Caco-2 (cell line): Measurements from ENCODE around the gene INO80E. TPM values are rescaled to one million over a fixed set of nuclear protein-coding genes. Genes with fewer than 3 reads are reported as not detected.
A peak's percentile ranks its signal among the peaks of the same experiment; 100 is the strongest.

Experiments
- BruUV-seq: library from RNA; stranded (reverse); fragments of 400-500 nt; replicated peaks from 2 replicates; lab custom pipeline; 2021; lab: Mats Ljungman, UMichigan
- CTCF ChIA-PET: fragments of 300-600 bp; sonication (Branson Sonifier 250); formaldehyde crosslinking; loops from one replicate; lab custom pipeline; 2022; ENCODE audit warnings: antibody characterized with exemption; lab: Charles Lee
- POLR2A ChIA-PET: fragments of 300-600 bp; sonication (Branson Sonifier 250); formaldehyde crosslinking; loops from one replicate; lab custom pipeline; 2022; ENCODE audit warnings: antibody characterized with exemption; lab: Charles Lee
- DNase-seq, 2 experiments: peaks; one replicate each; pipeline versions ENCODE4 v3.0.0 to v3.0.0-alpha.2; 2020 to 2022
- H3K27me3 ChIP-seq: replicated peaks from 2 replicates; pipeline ENCODE4 v1.6.0; 2011; ENCODE audit warnings: low read length; ENCODE audit not compliant: control insufficient read depth, insufficient read depth
- H3K36me3 ChIP-seq: 2 replicates; pipeline ENCODE4 v1.5.1; 2011; ENCODE audit warnings: low read length; ENCODE audit not compliant: control insufficient read depth, insufficient read depth
- H3K4me1 ChIP-seq: fragments of 250-450 bp; sonication (Bioruptor Pico); 2 replicates; pipeline ENCODE4 v1.5.1; 2020; ENCODE audit warnings: mild to moderate bottlenecking
- H3K4me3 ChIP-seq: 2 replicates; pipeline ENCODE4 v1.5.1; 2011; ENCODE audit warnings: low read depth, mild to moderate bottlenecking, control low read depth, low read length
- H3K9me3 ChIP-seq: fragments of 250-450 bp; sonication (Bioruptor Pico); 2 replicates; pipeline ENCODE4 v1.5.1; 2020; ENCODE audit warnings: mild to moderate bottlenecking, moderate library complexity
- H3K27ac Mint-ChIP-seq: one replicate; pipeline ENCODE4 v1.8.0; 2022; ENCODE audit warnings: mixed read lengths; ENCODE audit not compliant: unreplicated experiment
- H3K27me3 Mint-ChIP-seq: one replicate; pipeline ENCODE4 v1.8.0; 2022; ENCODE audit warnings: mixed read lengths; ENCODE audit not compliant: insufficient read depth, unreplicated experiment
- H3K36me3 Mint-ChIP-seq: one replicate; pipeline ENCODE4 v1.8.0; 2022; ENCODE audit warnings: mild to moderate bottlenecking, mixed read lengths; ENCODE audit not compliant: insufficient read depth, unreplicated experiment
- H3K4me1 Mint-ChIP-seq: one replicate; pipeline ENCODE4 v1.8.0; 2022; ENCODE audit warnings: low read depth, mixed read lengths; ENCODE audit not compliant: unreplicated experiment
- H3K4me3 Mint-ChIP-seq: one replicate; pipeline ENCODE4 v1.8.0; 2022; ENCODE audit warnings: mild to moderate bottlenecking, moderate library complexity, mixed read lengths; ENCODE audit not compliant: unreplicated experiment
- H3K9me3 Mint-ChIP-seq: one replicate; pipeline ENCODE4 v1.8.0; 2022; ENCODE audit warnings: mixed read lengths; ENCODE audit not compliant: unreplicated experiment
- intact Hi-C: fragments of 100-400 bp; cut with micrococcal nuclease; formaldehyde crosslinking; loops from one replicate; pipeline ENCODE4 v1.10.0; 2022; ENCODE audit not compliant: unreplicated experiment
- total RNA-seq: library from RNA; stranded (reverse); gene quantifications from 2 replicates; pipeline ENCODE4 v1.2.3, GENCODE V29; 2022
- TF ChIP-seq, protein P1 (sequence below), 2 experiments: fragments of 200-600 bp in 1 of 2; IDR thresholded peaks; 1 replicate in 1 of 2; 2 replicates in 1 of 2; pipeline versions ENCODE4 v1.5.1 to v1.8.0; 2011 to 2022; ENCODE audit warnings: antibody characterized with exemption in 1 of 2, control low read depth in 1 of 2, inconsistent platforms in 1 of 2, low read depth in 1 of 2, low read length in 1 of 2, mild to moderate bottlenecking in 1 of 2, moderate library complexity in 1 of 2; ENCODE audit not compliant: insufficient read depth in 1 of 2, severe bottlenecking in 1 of 2, unreplicated experiment in 1 of 2

Gene INO80E
- total RNA-seq, 1 experiment from 2014 or later = 58.8 TPM

DNA sequence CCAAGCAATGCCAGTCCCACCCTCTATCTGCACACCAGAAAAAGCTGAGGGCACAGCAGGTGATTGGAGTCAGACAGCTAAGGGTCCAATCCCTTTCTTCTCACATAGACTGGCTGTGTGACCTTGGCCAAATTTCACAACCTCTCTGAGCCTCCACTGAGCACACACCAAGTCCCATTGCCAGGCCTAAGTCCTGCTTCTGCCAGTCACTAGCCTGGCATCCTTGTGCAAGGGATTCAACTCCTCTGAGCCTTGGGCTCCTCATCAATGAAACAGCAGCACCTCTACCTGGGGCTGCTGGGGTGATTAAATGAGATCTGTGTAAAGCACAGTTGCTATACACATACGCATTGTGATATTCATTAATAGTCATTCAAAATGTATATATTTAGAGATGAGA lies 50.5 kb downstream of the INO80E start:
- peaks cover 3% of the 10 kb centered on the region for H3K36me3 Mint-ChIP-seq
- Histone ChIP-seq H3K27me3 (no peaks in the 10 kb centered on the region), H3K9me3 (no peaks in the 10 kb centered on the region), H3K36me3 (no peaks in the 10 kb centered on the region), H3K4me1 (no peaks in the 10 kb centered on the region), H3K4me3 (no peak overlapping the region)
- H3K9me3 Mint-ChIP-seq = no peaks in the 10 kb centered on the region
- intact Hi-C loops = no loop called here
- TF ChIP-seq, protein P1, sequence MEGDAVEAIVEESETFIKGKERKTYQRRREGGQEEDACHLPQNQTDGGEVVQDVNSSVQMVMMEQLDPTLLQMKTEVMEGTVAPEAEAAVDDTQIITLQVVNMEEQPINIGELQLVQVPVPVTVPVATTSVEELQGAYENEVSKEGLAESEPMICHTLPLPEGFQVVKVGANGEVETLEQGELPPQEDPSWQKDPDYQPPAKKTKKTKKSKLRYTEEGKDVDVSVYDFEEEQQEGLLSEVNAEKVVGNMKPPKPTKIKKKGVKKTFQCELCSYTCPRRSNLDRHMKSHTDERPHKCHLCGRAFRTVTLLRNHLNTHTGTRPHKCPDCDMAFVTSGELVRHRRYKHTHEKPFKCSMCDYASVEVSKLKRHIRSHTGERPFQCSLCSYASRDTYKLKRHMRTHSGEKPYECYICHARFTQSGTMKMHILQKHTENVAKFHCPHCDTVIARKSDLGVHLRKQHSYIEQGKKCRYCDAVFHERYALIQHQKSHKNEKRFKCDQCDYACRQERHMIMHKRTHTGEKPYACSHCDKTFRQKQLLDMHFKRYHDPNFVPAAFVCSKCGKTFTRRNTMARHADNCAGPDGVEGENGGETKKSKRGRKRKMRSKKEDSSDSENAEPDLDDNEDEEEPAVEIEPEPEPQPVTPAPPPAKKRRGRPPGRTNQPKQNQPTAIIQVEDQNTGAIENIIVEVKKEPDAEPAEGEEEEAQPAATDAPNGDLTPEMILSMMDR (IDR thresholded peaks at IDR 0.05; ENCODE audit: insufficient read depth in 1 of 2, low read depth in 1 of 2, low read length in 1 of 2, severe bottlenecking in 1 of 2, unreplicated experiment in 1 of 2) = no peak
- H3K27me3 Mint-ChIP-seq = no peaks in the 10 kb centered on the region
- no peak overlapping the region for H3K4me3 Mint-ChIP-seq
- ChIA-PET POLR2A (no interaction called here), CTCF (no interaction called here)
- no peaks in the 10 kb centered on the region for H3K4me1 Mint-ChIP-seq
- no peak overlapping the region for H3K27ac Mint-ChIP-seq
- DNase-seq = no peak
- BruUV-seq = no TSS peak

- peaks cover 19% of the 10 kb centered on the region for H3K36me3 Mint-ChIP-seq
- TF ChIP-seq, protein P1 (IDR thresholded peaks at IDR 0.05; ENCODE audit: insufficient read depth in 1 of 2, low read depth in 1 of 2, low read length in 1 of 2, severe bottlenecking in 1 of 2, unreplicated experiment in 1 of 2) = no peak
- no peak overlapping the region for H3K4me3 Mint-ChIP-seq
- no peak for DNase-seq
- Histone ChIP-seq H3K4me1 (peaks cover 5% of the 10 kb centered on the region; the same call in 1 of the 2 replicates), H3K4me3 (no peak overlapping the region), H3K9me3 (no peaks in the 10 kb centered on the region), H3K27me3 (no peaks in the 10 kb centered on the region), H3K36me3 (no peaks in the 10 kb centered on the region)
- H3K27ac Mint-ChIP-seq = no peak overlapping the region
- no peaks in the 10 kb centered on the region for H3K9me3 Mint-ChIP-seq
- CTCF ChIA-PET = interaction anchor here (0.7 kb wide), 1 partner anchor 42 kb away, joined by 4 read pairs; no protein-coding TSS in a partner anchor
- intact Hi-C loops = no loop called here
- peaks cover 8% of the 10 kb centered on the region for H3K4me1 Mint-ChIP-seq
- H3K27me3 Mint-ChIP-seq = no peaks in the 10 kb centered on the region
- POLR2A ChIA-PET = no interaction called here
- no TSS peak for BruUV-seq
Observed at GRCh38 chr16:30049871-30050270, 53.8 kb downstream of the INO80E start.

GRCh38 chr16:30051518-30051917 lies 55.5 kb downstream of the INO80E start:
- Mint-ChIP-seq H3K36me3 (peaks cover 19% of the 10 kb centered on the region), H3K4me1 (peaks cover 8% of the 10 kb centered on the region), H3K9me3 (no peaks in the 10 kb centered on the region), H3K27ac (peak overlapping the region; percentile 43), H3K27me3 (no peaks in the 10 kb centered on the region), H3K4me3 (peak overlapping the region; percentile 66)
- no peak overlapping the region for H3K4me3 ChIP-seq
- no peaks in the 10 kb centered on the region for H3K9me3 ChIP-seq
- DNase-seq = no peak
- H3K27me3 ChIP-seq = no peaks in the 10 kb centered on the region
- no TSS peak for BruUV-seq
- TF ChIP-seq, protein P1 (IDR thresholded peaks at IDR 0.05; ENCODE audit: insufficient read depth in 1 of 2, low read depth in 1 of 2, low read length in 1 of 2, severe bottlenecking in 1 of 2, unreplicated experiment in 1 of 2) = no peak
- POLR2A ChIA-PET = no interaction called here
- peaks cover 5% of the 10 kb centered on the region; the same call in 1 of the 2 replicates for H3K4me1 ChIP-seq
- intact Hi-C loops = no loop called here
- H3K36me3 ChIP-seq = no peaks in the 10 kb centered on the region
- CTCF ChIA-PET = interaction anchor here (0.6 kb wide), 1 partner anchor 34 kb away, joined by 4 read pairs; no protein-coding TSS in a partner anchor
